ENCODE results near the gene IGF2R.

Gene IGF2R

DNA sequence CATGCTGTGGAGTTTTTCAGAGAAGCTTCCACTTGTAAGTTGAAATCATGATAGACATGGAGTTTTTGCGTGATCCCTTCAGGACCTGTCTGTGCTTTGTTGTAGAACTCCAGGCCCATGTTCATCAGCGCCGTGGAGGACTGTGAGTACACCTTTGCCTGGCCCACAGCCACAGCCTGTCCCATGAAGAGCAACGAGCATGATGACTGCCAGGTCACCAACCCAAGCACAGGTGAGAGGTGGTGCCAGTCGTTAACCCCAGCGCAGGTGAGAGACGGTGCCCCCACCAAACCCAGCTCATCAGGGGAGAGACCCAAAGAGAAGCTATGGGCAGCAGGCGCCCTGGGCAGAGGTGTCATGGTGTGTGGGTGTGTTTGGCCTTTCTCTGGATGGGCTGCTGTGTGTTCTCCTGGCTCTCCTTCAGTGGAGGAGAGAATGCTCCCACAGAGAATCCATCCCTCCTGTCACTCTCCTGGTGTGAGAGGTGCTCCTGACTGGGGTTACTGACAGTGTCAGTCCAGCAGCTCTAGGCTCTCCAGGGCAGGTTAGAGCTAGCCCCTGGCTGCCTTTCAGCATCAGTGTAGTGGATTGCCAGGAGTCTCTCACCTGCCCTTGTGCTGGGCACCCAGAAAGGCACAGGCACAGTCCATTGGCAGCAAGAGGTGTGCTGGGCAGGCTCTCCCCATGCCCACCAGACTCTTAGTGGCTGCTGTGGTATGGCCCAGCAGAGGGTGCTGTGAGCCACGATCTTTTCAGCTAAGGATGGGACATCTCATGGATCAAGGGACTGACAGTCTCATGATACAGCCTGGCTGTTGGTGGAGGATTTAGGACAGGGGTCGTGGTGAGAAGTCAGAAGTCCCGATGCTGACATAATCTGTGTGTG, 103.2 kb downstream of the IGF2R start:
- in situ Hi-C loops (cut with MboI; ENCODE audit: low sequenced_read_pairs): no loop called here
- Histone ChIP-seq H3K9me3 (no peaks in the 10 kb centered on the region), H3K4me1 (no peaks in the 10 kb centered on the region), H3K4me3 (no peak overlapping the region), H3K27me3 (ENCODE audit: low read depth) (no peaks in the 10 kb centered on the region), H3K36me3 (replicated peaks) (peaks cover 55% of the 10 kb centered on the region)
- no peak for DNase-seq (ENCODE audit: low spot score in 2 of 2)

DNA sequence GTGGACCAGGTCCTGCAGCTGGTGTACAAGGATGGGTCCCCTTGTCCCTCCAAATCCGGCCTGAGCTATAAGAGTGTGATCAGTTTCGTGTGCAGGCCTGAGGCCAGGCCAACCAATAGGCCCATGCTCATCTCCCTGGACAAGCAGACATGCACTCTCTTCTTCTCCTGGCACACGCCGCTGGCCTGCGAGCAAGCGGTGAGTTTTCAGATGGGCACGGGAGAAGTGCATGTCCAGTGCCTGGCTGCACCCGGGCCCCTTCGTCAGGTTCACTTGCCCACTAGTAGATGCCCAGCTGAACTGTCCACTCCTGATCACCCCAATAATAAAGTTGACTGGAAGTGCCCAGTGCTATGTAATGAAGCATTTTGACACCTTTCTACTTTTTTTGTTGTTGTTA, 104.4 kb downstream of the IGF2R start:
- no peaks in the 10 kb centered on the region for H3K9me3 ChIP-seq

DNA sequence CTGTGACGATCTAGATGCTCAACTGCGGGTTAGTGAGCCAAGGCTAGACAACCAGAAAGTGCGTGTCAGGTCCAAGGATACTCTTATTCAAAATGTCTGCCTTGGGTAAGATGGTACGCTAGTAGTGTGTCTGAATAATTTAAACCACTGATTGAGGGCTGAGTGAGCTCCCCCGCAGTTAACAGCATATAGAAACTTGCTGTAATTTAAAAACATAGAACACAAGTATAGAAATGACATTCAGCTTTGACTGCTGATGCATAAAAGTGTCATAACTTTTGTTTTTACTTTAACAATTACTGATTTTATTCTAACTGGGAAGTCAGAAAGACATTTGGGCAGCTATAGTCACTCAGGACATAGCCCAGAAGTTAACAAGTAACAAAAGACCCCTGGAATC, 107.1 kb downstream of the IGF2R start:
- Histone ChIP-seq H3K9me3 (no peaks in the 10 kb centered on the region), H3K4me3 (no peak overlapping the region), H3K27me3 (ENCODE audit: low read depth) (no peaks in the 10 kb centered on the region), H3K4me1 (no peaks in the 10 kb centered on the region), H3K36me3 (replicated peaks) (peaks cover 67% of the 10 kb centered on the region)
- DNase-seq (ENCODE audit: low spot score in 2 of 2): no peak
- in situ Hi-C loops (cut with MboI; ENCODE audit: low sequenced_read_pairs): no loop called here

More for the DNA sequence above, 104.4 kb downstream of the IGF2R start:
- DNase-seq (ENCODE audit: low spot score in 2 of 2): no peak
- Histone ChIP-seq H3K27me3 (ENCODE audit: low read depth) (no peaks in the 10 kb centered on the region), H3K4me1 (no peaks in the 10 kb centered on the region), H3K36me3 (replicated peaks) (peaks cover 65% of the 10 kb centered on the region), H3K4me3 (no peak overlapping the region)
- in situ Hi-C loops (cut with MboI; ENCODE audit: low sequenced_read_pairs): no loop called here

DNA sequence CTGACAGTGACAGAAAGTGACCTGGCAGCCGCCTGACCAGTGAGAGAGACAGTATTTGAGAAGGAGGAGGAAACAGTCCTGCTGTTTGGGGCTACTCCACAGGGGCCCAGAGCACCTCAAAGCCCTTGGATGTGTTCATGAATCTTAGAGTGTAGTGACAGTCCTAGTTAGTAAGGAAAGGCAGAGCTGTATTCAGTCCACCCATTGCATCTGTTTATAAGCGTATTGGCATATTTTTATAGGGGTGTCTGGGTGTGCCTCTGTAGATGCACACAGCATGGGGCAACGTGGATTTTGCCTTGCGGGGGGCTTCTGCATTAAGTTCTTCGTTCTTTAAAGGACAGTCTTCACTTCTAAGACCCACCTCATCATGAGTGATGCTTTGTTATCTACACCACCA, 108.1 kb downstream of the IGF2R start:
- no peak for DNase-seq (ENCODE audit: low spot score in 2 of 2)
- in situ Hi-C loops (cut with MboI; ENCODE audit: low sequenced_read_pairs): no loop called here
- Histone ChIP-seq H3K36me3 (replicated peaks) (peaks cover 69% of the 10 kb centered on the region), H3K4me3 (no peak overlapping the region), H3K9me3 (no peaks in the 10 kb centered on the region), H3K4me1 (no peaks in the 10 kb centered on the region), H3K27me3 (ENCODE audit: low read depth) (no peaks in the 10 kb centered on the region)

DNA sequence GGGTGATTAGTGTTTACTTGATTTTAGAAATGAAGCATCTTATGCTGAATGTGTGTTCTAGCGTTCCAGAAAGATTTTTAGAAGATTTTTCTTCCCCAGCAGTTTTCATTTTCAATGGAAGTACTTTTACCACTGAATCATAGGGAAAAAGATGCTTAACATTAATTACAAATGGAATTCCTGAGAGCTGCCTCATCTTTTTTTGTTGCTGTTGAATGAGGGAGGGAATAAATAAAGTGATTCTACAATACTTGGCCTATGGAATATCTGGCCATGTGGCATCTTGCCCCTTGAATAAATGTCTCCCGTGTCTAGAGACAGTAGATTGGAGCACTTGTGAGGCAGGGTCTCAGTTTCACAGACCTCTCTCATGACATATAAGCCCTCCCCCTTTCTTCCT, 108.6 kb downstream of the IGF2R start:
- Histone ChIP-seq H3K36me3 (replicated peaks) (peaks cover 64% of the 10 kb centered on the region), H3K9me3 (no peaks in the 10 kb centered on the region), H3K27me3 (ENCODE audit: low read depth) (no peaks in the 10 kb centered on the region), H3K4me3 (no peak overlapping the region), H3K4me1 (no peaks in the 10 kb centered on the region)
- no peak for DNase-seq (ENCODE audit: low spot score in 2 of 2)
- in situ Hi-C loops (cut with MboI; ENCODE audit: low sequenced_read_pairs): no loop called here

DNA sequence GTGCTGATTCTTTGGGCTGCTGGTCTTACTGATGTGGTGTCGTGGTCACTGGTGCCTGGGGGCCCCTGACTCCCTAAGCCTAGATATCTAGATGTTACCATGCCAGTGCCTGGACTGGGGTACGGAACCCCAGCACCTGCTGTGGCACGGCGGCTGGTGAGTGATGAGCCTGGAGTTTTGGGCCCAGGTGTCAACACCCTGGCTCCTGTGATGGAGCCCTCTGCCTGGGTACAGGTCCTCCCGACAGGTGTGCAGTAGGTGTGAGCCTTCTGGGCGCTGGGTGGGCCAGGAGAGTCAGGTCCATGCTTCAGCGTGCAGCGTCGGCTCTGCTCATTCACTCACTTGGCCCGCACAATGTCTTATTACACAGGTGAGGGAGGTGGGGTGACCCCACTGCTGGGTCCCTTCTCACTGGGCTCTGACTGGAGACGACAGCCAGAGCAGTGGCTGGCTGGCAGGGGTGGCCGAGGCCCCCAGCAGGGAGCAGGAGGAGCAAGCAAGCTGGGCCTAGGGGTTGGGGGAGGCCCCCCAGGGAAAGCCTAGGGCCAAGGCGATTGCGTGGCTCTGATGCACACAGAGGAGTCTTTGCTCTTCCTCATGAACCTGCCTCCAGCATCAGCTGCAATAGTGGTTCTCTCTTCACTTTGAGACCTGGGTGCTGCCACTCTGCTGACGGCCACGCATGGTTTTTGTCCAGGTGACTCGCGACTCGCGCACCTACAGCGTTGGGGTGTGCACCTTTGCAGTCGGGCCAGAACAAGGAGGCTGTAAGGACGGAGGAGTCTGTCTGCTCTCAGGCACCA, 110.2 kb downstream of the IGF2R start:
- peaks cover 53% of the 10 kb centered on the region for H3K36me3 ChIP-seq (replicated peaks)
- H3K27me3 ChIP-seq (ENCODE audit: low read depth): no peaks in the 10 kb centered on the region
- H3K4me3 ChIP-seq: no peak overlapping the region
- H3K9me3 ChIP-seq: no peaks in the 10 kb centered on the region
- H3K4me1 ChIP-seq: no peaks in the 10 kb centered on the region
- DNase-seq (ENCODE audit: low spot score in 2 of 2): no peak
- in situ Hi-C loops (cut with MboI; ENCODE audit: low sequenced_read_pairs): no loop called here

DNA sequence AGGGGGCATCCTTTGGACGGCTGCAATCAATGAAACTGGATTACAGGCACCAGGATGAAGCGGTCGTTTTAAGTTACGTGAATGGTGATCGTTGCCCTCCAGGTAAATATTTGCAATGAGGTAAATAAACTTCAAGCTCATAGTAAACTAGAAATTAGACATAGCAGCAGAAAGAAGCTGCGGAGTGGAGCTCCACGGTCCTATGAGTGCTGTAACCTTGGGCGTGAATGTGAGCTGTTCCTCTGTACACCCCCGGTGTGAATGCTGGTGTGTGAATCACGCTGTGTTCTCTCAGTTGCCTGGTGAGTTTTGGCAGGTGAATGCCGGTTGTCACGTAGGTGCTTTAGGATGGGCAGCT, 110.8 kb downstream of the IGF2R start:
- H3K4me3 ChIP-seq: no peak overlapping the region
- H3K36me3 ChIP-seq (replicated peaks): peaks cover 54% of the 10 kb centered on the region

DNA sequence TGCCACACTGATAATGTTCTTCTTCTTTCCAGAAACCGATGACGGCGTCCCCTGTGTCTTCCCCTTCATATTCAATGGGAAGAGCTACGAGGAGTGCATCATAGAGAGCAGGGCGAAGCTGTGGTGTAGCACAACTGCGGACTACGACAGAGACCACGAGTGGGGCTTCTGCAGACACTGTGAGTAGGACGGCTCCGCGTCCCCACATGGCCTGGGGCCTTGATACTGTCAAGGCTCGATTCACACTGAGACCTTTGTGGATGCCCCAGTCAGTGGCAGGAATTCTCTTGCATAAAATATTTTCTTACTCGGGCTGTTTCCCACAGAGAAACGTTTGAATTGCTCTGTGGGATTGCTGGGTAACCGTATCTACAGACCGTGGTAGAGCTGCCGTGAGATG, 111.2 kb downstream of the IGF2R start:
- H3K36me3 ChIP-seq (replicated peaks): peaks cover 54% of the 10 kb centered on the region
- DNase-seq (ENCODE audit: low spot score in 2 of 2): no peak
- no peaks in the 10 kb centered on the region for H3K9me3 ChIP-seq
- H3K4me1 ChIP-seq: no peaks in the 10 kb centered on the region
- H3K27me3 ChIP-seq (ENCODE audit: low read depth): no peaks in the 10 kb centered on the region
- in situ Hi-C loops (cut with MboI; ENCODE audit: low sequenced_read_pairs): no loop called here
- no peak overlapping the region for H3K4me3 ChIP-seq

More for the DNA sequence above, 110.8 kb downstream of the IGF2R start:
- Histone ChIP-seq H3K9me3 (no peaks in the 10 kb centered on the region), H3K27me3 (ENCODE audit: low read depth) (no peaks in the 10 kb centered on the region), H3K4me1 (no peaks in the 10 kb centered on the region)
- no peak for DNase-seq (ENCODE audit: low spot score in 2 of 2)
- in situ Hi-C loops (cut with MboI; ENCODE audit: low sequenced_read_pairs): no loop called here

DNA sequence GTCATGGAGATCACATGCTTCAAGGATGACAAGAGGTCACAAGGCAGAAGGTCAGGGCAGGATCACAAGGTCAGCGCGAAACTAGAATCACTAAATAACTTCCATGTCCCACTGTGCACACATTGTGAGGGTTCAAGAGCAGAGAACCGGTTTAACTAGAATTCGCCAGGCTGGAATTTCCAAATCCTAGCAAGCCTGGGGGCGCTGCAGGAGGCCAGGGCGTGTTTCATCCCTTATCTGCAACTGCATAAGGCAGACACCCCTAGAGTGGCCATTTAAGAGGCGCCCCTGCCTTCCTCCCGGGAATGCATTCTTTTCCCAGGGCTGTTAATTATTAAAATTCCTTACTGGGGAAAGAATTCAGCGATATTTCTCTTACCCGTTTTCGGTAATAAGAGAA, 112.5 kb downstream of the IGF2R start:
- peaks cover 52% of the 10 kb centered on the region for H3K36me3 ChIP-seq (replicated peaks)

DNA sequence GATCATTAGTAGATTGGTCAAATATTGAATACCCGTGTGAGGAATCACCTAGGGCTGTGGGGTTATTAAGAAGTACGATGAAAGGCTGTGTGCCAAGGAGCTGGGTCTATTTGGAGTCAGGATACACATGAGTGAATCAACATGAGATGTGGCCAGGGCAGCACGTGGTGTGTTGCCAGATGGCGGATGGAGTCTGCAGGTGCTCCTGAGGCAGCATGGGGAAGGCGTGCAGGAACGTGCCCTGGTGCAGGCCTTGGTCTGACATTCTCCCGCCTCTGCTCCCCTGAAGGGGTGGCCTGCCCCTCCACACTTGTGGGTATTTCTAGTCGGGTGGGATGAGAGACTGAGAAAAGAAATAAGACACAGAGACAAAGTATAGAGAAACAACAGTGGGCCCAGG, 113.7 kb downstream of the IGF2R start:
- Histone ChIP-seq H3K4me1 (no peaks in the 10 kb centered on the region), H3K36me3 (replicated peaks) (peaks cover 52% of the 10 kb centered on the region), H3K9me3 (no peaks in the 10 kb centered on the region), H3K4me3 (no peak overlapping the region), H3K27me3 (ENCODE audit: low read depth) (no peaks in the 10 kb centered on the region)
- no peak for DNase-seq (ENCODE audit: low spot score in 2 of 2)
- in situ Hi-C loops (cut with MboI; ENCODE audit: low sequenced_read_pairs): no loop called here

More for the DNA sequence above, 112.5 kb downstream of the IGF2R start:
- Histone ChIP-seq H3K9me3 (no peaks in the 10 kb centered on the region), H3K4me3 (no peak overlapping the region), H3K4me1 (no peaks in the 10 kb centered on the region), H3K27me3 (ENCODE audit: low read depth) (no peaks in the 10 kb centered on the region)
- DNase-seq (ENCODE audit: low spot score in 2 of 2): no peak
- in situ Hi-C loops (cut with MboI; ENCODE audit: low sequenced_read_pairs): no loop called here

DNA sequence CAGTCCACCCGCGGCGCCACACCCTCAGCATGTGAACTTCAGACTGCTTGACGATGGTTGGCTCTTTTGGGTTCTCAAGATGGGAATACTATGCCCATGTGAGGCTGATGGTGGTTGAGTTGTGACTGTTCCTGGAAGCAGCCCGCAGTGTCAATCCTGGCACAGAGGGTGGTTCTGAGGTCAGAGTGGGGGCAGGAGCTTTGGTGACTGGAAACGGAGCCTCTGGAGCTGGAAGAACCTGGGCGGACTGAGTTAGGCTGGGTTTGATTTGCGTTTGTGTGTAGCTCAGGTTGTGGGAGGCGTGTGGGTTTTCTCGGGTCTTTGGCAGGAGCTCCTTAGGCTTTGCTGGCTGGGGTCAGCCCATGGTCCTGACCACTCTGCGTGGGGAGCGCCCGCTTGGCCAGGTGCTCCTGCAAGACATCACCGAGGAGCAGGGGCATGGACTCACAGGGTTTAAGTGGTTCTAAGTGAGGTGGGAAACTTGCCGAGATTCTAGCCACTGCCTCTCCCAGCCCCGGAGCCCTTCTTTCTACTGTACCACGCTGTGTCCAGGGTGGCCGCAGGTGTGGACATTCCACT, 115.4 kb downstream of the IGF2R start:
- DNase-seq (ENCODE audit: low spot score in 2 of 2): no peak
- Histone ChIP-seq H3K4me3 (no peak overlapping the region), H3K4me1 (no peaks in the 10 kb centered on the region), H3K36me3 (replicated peaks) (peaks cover 51% of the 10 kb centered on the region), H3K27me3 (ENCODE audit: low read depth) (no peaks in the 10 kb centered on the region), H3K9me3 (no peaks in the 10 kb centered on the region)
- in situ Hi-C loops (cut with MboI; ENCODE audit: low sequenced_read_pairs): no loop called here

DNA sequence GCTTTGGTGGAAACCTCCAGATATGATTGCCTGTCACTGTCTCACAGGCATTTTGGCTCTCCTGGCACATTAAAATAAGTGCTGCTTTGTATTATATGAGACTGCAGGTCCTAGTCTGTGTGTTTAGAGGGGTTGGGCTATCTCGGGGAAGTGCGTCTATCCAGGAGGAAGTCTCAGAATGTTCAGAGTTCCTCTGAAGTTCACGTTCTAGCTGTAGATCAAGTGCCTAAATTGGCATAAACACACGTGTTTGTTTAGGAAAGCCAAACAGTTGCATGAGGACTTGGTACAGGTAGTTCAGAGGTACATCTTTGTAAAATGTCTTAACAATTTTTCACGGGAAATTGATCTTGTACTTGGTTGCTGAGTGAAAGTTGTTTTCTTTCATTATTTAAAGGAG, 116.3 kb downstream of the IGF2R start:
- H3K27me3 ChIP-seq (ENCODE audit: low read depth): no peaks in the 10 kb centered on the region
- H3K36me3 ChIP-seq (replicated peaks): peaks cover 56% of the 10 kb centered on the region
- H3K9me3 ChIP-seq: no peaks in the 10 kb centered on the region
- in situ Hi-C loops (cut with MboI; ENCODE audit: low sequenced_read_pairs): no loop called here
- no peak overlapping the region for H3K4me3 ChIP-seq
- DNase-seq (ENCODE audit: low spot score in 2 of 2): no peak
- no peaks in the 10 kb centered on the region for H3K4me1 ChIP-seq

DNA sequence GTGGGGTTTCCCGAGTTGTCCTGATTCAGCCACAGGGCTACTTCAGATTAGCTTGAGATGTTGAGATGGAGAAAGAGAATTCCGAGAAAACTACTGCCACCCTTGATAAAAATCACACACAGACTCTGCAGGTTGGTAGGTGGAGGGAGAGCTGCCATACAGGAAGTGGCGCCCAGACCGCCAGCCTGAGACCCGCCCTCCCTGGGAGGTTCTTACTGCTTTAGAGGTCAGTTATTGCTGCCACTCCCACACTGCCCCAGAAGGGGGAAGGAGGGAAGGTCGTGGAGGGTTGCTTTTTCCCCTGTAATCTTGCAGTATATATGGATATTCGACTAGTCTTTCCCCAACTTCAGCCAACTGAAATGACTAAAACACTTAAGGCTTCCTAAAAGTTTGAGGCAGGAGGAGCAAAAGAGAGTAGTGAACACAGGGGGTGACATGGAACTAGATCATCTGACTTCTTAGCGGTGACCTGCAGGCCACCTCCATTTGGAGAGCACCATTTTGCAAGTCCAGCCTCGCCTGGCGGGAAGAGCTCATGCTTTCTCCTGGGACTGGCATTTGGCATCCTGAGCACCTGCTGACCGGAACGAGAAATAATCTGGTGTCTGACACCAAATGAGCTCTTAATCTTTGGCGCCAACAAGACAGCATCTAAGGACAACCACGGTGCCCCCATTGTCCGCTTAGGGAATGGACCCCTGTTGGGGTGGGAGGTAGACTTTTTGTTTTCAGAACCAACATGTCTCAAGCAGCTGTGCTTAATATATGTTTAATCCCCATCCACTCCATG, 117.0 kb downstream of the IGF2R start:
- in situ Hi-C loops (cut with MboI; ENCODE audit: low sequenced_read_pairs): no loop called here
- no peak for DNase-seq (ENCODE audit: low spot score in 2 of 2)
- no peaks in the 10 kb centered on the region for H3K27me3 ChIP-seq (ENCODE audit: low read depth)
- H3K9me3 ChIP-seq: no peaks in the 10 kb centered on the region
- H3K4me1 ChIP-seq: no peaks in the 10 kb centered on the region
- H3K36me3 ChIP-seq (replicated peaks): peaks cover 54% of the 10 kb centered on the region
- no peak overlapping the region for H3K4me3 ChIP-seq

All from HAP-1 (cell line).